Mesenchymal stem cell (in vitro differentiated cells and primary cell): ENCODE measurements around the gene GALC.
A peak's percentile ranks its signal among the peaks of the same experiment; 100 is the strongest.

Source experiments
- DNase-seq: peaks from one replicate; pipeline ENCODE4 v3.0.0-alpha.2; 2013
- H2AFZ ChIP-seq: one replicate; pipeline ENCODE4 v1.6.1; 2013; ENCODE audit warnings: low read depth, mild to moderate bottlenecking, control low read depth, inconsistent platforms, low read length, moderate library complexity
- H2AK5ac ChIP-seq: 2 replicates; pipeline ENCODE4 v1.6.1; 2013; ENCODE audit warnings: low read length, moderate library complexity, mild to moderate bottlenecking, inconsistent platforms; ENCODE audit not compliant: severe bottlenecking
- H2BK120ac ChIP-seq: one replicate; pipeline ENCODE4 v1.6.1; 2013; ENCODE audit warnings: low read depth, mild to moderate bottlenecking, inconsistent platforms, low read length, moderate library complexity
- H2BK12ac ChIP-seq, 2 experiments: one replicate each; pipeline ENCODE4 v1.6.1; 2013; ENCODE audit warnings: inconsistent platforms in 2 of 2, low read length in 2 of 2, mild to moderate bottlenecking in 2 of 2, moderate library complexity in 2 of 2, control low read depth in 1 of 2
- H2BK15ac ChIP-seq: one replicate; pipeline ENCODE4 v1.6.1; 2013; ENCODE audit warnings: mild to moderate bottlenecking, low read depth, inconsistent platforms; ENCODE audit not compliant: poor library complexity, severe bottlenecking
- H2BK5ac ChIP-seq: 2 replicates; pipeline ENCODE4 v1.6.1; 2013; ENCODE audit warnings: low read depth, mild to moderate bottlenecking, low read length, control low read depth, inconsistent platforms; ENCODE audit not compliant: poor library complexity, severe bottlenecking
- H3K14ac ChIP-seq, 2 experiments: one replicate each; pipeline ENCODE4 v1.6.1; 2013; ENCODE audit warnings: inconsistent platforms in 2 of 2, low read length in 2 of 2, control low read depth in 1 of 2, mild to moderate bottlenecking in 1 of 2, moderate library complexity in 1 of 2
- H3K18ac ChIP-seq, 2 experiments: one replicate each; pipeline ENCODE4 v1.6.1; 2013; ENCODE audit warnings: inconsistent platforms in 2 of 2, low read length in 2 of 2, control low read depth in 1 of 2, low read depth in 1 of 2, mild to moderate bottlenecking in 1 of 2
- H3K23ac ChIP-seq, 2 experiments: one replicate each; pipeline ENCODE4 v1.6.1; 2013; ENCODE audit warnings: inconsistent platforms in 2 of 2, low read length in 2 of 2, mild to moderate bottlenecking in 2 of 2, moderate library complexity in 2 of 2, control low read depth in 1 of 2
- H3K27ac ChIP-seq: 2 replicates; pipeline ENCODE4 v1.5.1; 2013; ENCODE audit warnings: mild to moderate bottlenecking, moderate library complexity, low read length, control low read depth, inconsistent platforms; ENCODE audit not compliant: poor library complexity, severe bottlenecking
- H3K27me3 ChIP-seq, 2 experiments: 2 replicates each; pipeline versions ENCODE4 v1.6.1 to v1.7.0; 2013; ENCODE audit warnings: low read length in 2 of 2, mild to moderate bottlenecking in 2 of 2, moderate library complexity in 2 of 2, control low read depth in 1 of 2, inconsistent platforms in 1 of 2; ENCODE audit not compliant: control insufficient read depth in 1 of 2, insufficient read depth in 1 of 2
- H3K36me3 ChIP-seq, 2 experiments: 2 replicates each; pipeline versions ENCODE4 v1.6.1 to v1.7.0; 2013; ENCODE audit warnings: low read length in 2 of 2, control low read depth in 1 of 2, inconsistent platforms in 1 of 2, low read depth in 1 of 2, mild to moderate bottlenecking in 1 of 2; ENCODE audit not compliant: insufficient read depth in 2 of 2, control insufficient read depth in 1 of 2
- H3K4ac ChIP-seq, 2 experiments: one replicate each; pipeline ENCODE4 v1.6.1; 2013; ENCODE audit warnings: inconsistent platforms in 2 of 2, low read length in 2 of 2, mild to moderate bottlenecking in 2 of 2, moderate library complexity in 2 of 2, control low read depth in 1 of 2, low read depth in 1 of 2
- H3K4me1 ChIP-seq: 2 replicates; pipeline ENCODE4 v1.6.1; 2013; ENCODE audit warnings: low read depth, low read length, control low read depth; ENCODE audit not compliant: control insufficient read depth, insufficient read depth
- H3K4me2 ChIP-seq: 2 replicates; pipeline ENCODE4 v1.6.1; 2013; ENCODE audit warnings: low read length, mild to moderate bottlenecking, inconsistent platforms; ENCODE audit not compliant: poor library complexity, severe bottlenecking
- H3K4me3 ChIP-seq, 2 experiments: 2 replicates each; pipeline versions ENCODE4 v1.5.1 to v1.7.0; 2013; ENCODE audit warnings: low read length in 2 of 2, mild to moderate bottlenecking in 2 of 2, control low read depth in 1 of 2, low read depth in 1 of 2; ENCODE audit not compliant: insufficient read depth in 1 of 2
- H3K79me1 ChIP-seq: replicated peaks from 2 replicates; pipeline ENCODE4 v1.6.1; 2013; ENCODE audit warnings: mild to moderate bottlenecking, control low read depth, low read length, inconsistent platforms; ENCODE audit not compliant: poor library complexity, severe bottlenecking
- H3K9ac ChIP-seq: 2 replicates; pipeline ENCODE4 v1.7.0; 2013; ENCODE audit warnings: mild to moderate bottlenecking, low read length, moderate library complexity
- H3K9me3 ChIP-seq: 2 replicates; pipeline ENCODE4 v1.7.0; 2013; ENCODE audit warnings: mild to moderate bottlenecking, low read length; ENCODE audit not compliant: control insufficient read depth
- H4K8ac ChIP-seq: one replicate; pipeline ENCODE4 v1.6.1; 2013; ENCODE audit warnings: inconsistent platforms, mild to moderate bottlenecking, low read length, moderate library complexity
- H4K91ac ChIP-seq: one replicate; pipeline ENCODE4 v1.6.1; 2013; ENCODE audit warnings: mild to moderate bottlenecking, low read length, inconsistent platforms
- WGBS: methylation state at CpG from one replicate; pipeline ENCODE4 v1.1.7; 2013; ENCODE audit warnings: mixed read lengths; 5-methylcytosine and 5-hydroxymethylcytosine counted together

GALC gene

GRCh38 chr14:88013750-88014349 is 20.9 kb upstream of the GALC start:
- 8% methylated on average over 6 of the region's 7 CpGs for WGBS
- DNase-seq = peak; percentile 73

GRCh38 chr14:88012495-88012894 is 19.5 kb upstream of the GALC start:
- Histone ChIP-seq H3K4me1 (no peaks in the 10 kb centered on the region), H3K9me3 (no peaks in the 10 kb centered on the region), H3K27me3 (no peaks in the 10 kb centered on the region), H4K91ac (no peak overlapping the region), H3K36me3 (no peaks in the 10 kb centered on the region), H3K14ac (no peak overlapping the region), H3K79me1 (no peaks in the 10 kb centered on the region), H3K4me3 (no peak overlapping the region), H2AK5ac (no peak overlapping the region), H4K8ac (no peak overlapping the region), H3K9ac (no peak overlapping the region), H3K27ac (no peak overlapping the region), H3K4ac (no peak overlapping the region), H2BK120ac (no peak overlapping the region), H2BK5ac (no peak overlapping the region), H2BK15ac (no peak overlapping the region), H3K4me2 (no peak overlapping the region), H2AFZ (no peak overlapping the region), H2BK12ac (no peak overlapping the region), H3K23ac (no peak overlapping the region), H3K18ac (no peak overlapping the region)
- 83% methylated on average over 1 of the region's 5 CpGs for WGBS
- no peak for DNase-seq

More at GRCh38 chr14:88013750-88014349, 20.9 kb upstream of the GALC start:
- Histone ChIP-seq H3K36me3 (no peaks in the 10 kb centered on the region), H3K27ac (no peak overlapping the region), H3K14ac (no peak overlapping the region), H3K79me1 (no peaks in the 10 kb centered on the region), H3K4me3 (no peak overlapping the region), H2BK120ac (no peak overlapping the region), H3K18ac (no peak overlapping the region), H3K9ac (peak overlapping the region; percentile 34), H2BK15ac (no peak overlapping the region), H3K4me2 (no peak overlapping the region), H2AFZ (no peak overlapping the region), H4K8ac (no peak overlapping the region), H2BK12ac (no peak overlapping the region), H3K27me3 (no peaks in the 10 kb centered on the region), H4K91ac (no peak overlapping the region), H3K23ac (no peak overlapping the region), H3K9me3 (no peaks in the 10 kb centered on the region), H3K4ac (no peak overlapping the region), H3K4me1 (no peaks in the 10 kb centered on the region), H2BK5ac (no peak overlapping the region), H2AK5ac (no peak overlapping the region)

DNA sequence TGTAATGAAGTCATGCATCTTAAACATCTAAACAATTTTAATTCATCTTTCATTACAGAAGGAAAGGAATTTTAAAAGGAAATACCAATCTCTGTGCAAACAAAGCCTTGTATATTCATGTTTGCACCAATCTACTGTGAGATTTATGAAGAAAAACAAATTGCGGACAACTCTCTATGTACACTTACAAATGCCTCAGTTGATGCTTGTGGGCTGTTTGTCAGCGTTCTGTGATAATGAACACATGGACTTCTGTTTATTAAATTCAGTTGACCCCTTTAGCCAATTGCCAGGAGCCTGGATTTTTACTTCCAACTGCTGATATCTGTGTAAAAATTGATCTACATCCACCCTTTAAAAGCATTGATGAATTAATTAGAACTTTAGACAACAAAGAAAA is 17.3 kb upstream of the GALC start:
- no peak overlapping the region for H2BK120ac ChIP-seq
- no peaks in the 10 kb centered on the region for H3K79me1 ChIP-seq
- no peak overlapping the region for H3K23ac ChIP-seq
- H2BK5ac ChIP-seq = no peak overlapping the region
- WGBS = 83% methylated on average over 1 of the region's 2 CpGs
- H2BK12ac ChIP-seq = no peak overlapping the region
- H2AFZ ChIP-seq = no peak overlapping the region
- H3K9ac ChIP-seq = no peak overlapping the region
- no peaks in the 10 kb centered on the region for H3K36me3 ChIP-seq
- no peak overlapping the region for H3K4me3 ChIP-seq
- no peak overlapping the region for H4K8ac ChIP-seq
- H3K14ac ChIP-seq = no peak overlapping the region
- no peak overlapping the region for H3K4me2 ChIP-seq
- no peak for DNase-seq
- no peaks in the 10 kb centered on the region for H3K4me1 ChIP-seq
- no peak overlapping the region for H4K91ac ChIP-seq
- H3K9me3 ChIP-seq = no peaks in the 10 kb centered on the region
- H3K27ac ChIP-seq = no peak overlapping the region
- H2AK5ac ChIP-seq = no peak overlapping the region
- no peak overlapping the region for H2BK15ac ChIP-seq
- no peak overlapping the region for H3K18ac ChIP-seq
- H3K27me3 ChIP-seq = no peaks in the 10 kb centered on the region
- H3K4ac ChIP-seq = no peak overlapping the region

- Histone ChIP-seq H3K4me3 (no peak overlapping the region), H3K36me3 (no peaks in the 10 kb centered on the region)
Measured at GRCh38 chr14:88009486-88009885, 16.5 kb upstream of the GALC start.

More at GRCh38 chr14:88009486-88009885, 16.5 kb upstream of the GALC start:
- Histone ChIP-seq H2BK15ac (no peak overlapping the region), H3K79me1 (no peaks in the 10 kb centered on the region), H3K4ac (no peak overlapping the region), H4K8ac (no peak overlapping the region), H4K91ac (no peak overlapping the region), H3K4me2 (no peak overlapping the region), H3K27me3 (no peaks in the 10 kb centered on the region), H2BK5ac (no peak overlapping the region), H2BK12ac (no peak overlapping the region), H3K14ac (no peak overlapping the region), H2BK120ac (no peak overlapping the region), H3K23ac (no peak overlapping the region), H3K27ac (no peak overlapping the region), H3K9ac (no peak overlapping the region), H3K9me3 (no peaks in the 10 kb centered on the region), H3K18ac (no peak overlapping the region), H2AFZ (no peak overlapping the region), H2AK5ac (no peak overlapping the region), H3K4me1 (no peaks in the 10 kb centered on the region)
- DNase-seq = no peak
- WGBS = no CpG with 5 or more reads among the region's 1 CpG
